ENCODE measurements around the gene TAS2R16.

DNA sequence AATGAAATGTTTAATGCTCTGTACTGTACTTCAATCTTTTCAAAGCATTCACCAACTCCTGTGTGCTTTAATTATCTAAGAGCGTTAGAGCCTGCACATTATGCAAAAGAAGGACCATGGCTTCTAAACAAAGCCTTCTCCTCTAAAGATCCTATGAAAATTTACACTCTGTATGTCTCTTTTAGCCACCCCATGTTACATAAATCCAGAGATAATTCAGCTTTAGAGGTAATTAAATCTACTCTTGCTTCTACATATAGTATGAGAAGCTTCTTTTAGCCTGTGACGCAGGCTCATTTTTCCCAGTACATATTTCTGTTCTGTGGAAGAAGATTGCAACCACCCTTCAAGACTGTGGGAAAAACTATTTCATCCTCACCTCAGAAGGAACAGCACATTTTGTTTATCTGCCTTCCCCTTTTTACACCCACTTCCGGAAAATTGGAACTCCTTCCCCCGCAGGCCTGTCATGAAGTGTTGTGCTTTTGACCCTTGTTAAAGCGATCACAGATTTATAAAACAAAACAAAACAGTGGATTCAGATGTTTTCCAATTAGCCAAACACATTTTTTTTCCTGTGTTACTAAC is 8.1 kb upstream of the TAS2R16 start:
- no peak for TF ChIP-seq POLR2A (IDR thresholded peaks at IDR 0.05)
- TF ChIP-seq CTCF (IDR thresholded peaks at IDR 0.05): no peak

Measured in ovary (tissue), 3 donors.